Progenitor cell of endocrine pancreas (in vitro differentiated cells): ENCODE results near the gene UST. TPM values are rescaled to one million over a fixed set of nuclear protein-coding genes. Genes with fewer than 3 reads are reported as not detected.
"Not testable (repeated sequence)": the region's sequence is repeated elsewhere in the genome, so short reads cannot be mapped to it uniquely, and the experiment has no call there.

Source experiments
- DNase-seq: peaks from one replicate; pipeline ENCODE4 v3.0.0; 2021; ENCODE audit warnings: low spot score; ENCODE audit not compliant: unreplicated experiment
- H3K27ac Mint-ChIP-seq: 2 replicates; pipeline ENCODE4 v1.8.0; 2021; ENCODE audit warnings: mild to moderate bottlenecking, moderate library complexity, mixed read lengths
- H3K27me3 Mint-ChIP-seq: 2 replicates; pipeline ENCODE4 v1.8.0; 2021; ENCODE audit warnings: mixed read lengths
- H3K36me3 Mint-ChIP-seq: 2 replicates; pipeline ENCODE4 v1.8.0; 2022; ENCODE audit warnings: mixed read lengths; ENCODE audit not compliant: insufficient read depth
- H3K4me1 Mint-ChIP-seq: 2 replicates; pipeline ENCODE4 v1.8.0; 2021; ENCODE audit warnings: low read depth, mixed read lengths
- H3K4me3 Mint-ChIP-seq: 2 replicates; pipeline ENCODE4 v1.8.0; 2021; ENCODE audit warnings: low read depth, mild to moderate bottlenecking, moderate library complexity, mixed read lengths
- H3K9me3 Mint-ChIP-seq: 2 replicates; pipeline ENCODE4 v1.8.0; 2021; ENCODE audit warnings: low read depth, mixed read lengths
- total RNA-seq: library from RNA; stranded (reverse); gene quantifications from 2 replicates; pipeline ENCODE4 v1.2.1, GENCODE V29; 2021
- TF ChIP-seq, protein P1 (sequence below): fragments of 200-600 bp; sonication (generic); IDR thresholded peaks from one replicate; pipeline ENCODE4 v1.5.0; 2021; ENCODE audit warnings: antibody characterized with exemption, mild to moderate bottlenecking; ENCODE audit not compliant: unreplicated experiment

UST gene
- total RNA-seq, 1 donor from 2014 or later: 2.9 TPM

GRCh38 chr6:148874698-148875293, 128.0 kb downstream of the UST start:
- Mint-ChIP-seq H3K4me3 (no peak overlapping the region), H3K9me3 (no peaks in the 10 kb centered on the region), H3K4me1 (peaks cover 6% of the 10 kb centered on the region), H3K36me3 (no peaks in the 10 kb centered on the region), H3K27ac (no peak overlapping the region), H3K27me3 (peaks cover 7% of the 10 kb centered on the region)
- TF ChIP-seq, protein P1, sequence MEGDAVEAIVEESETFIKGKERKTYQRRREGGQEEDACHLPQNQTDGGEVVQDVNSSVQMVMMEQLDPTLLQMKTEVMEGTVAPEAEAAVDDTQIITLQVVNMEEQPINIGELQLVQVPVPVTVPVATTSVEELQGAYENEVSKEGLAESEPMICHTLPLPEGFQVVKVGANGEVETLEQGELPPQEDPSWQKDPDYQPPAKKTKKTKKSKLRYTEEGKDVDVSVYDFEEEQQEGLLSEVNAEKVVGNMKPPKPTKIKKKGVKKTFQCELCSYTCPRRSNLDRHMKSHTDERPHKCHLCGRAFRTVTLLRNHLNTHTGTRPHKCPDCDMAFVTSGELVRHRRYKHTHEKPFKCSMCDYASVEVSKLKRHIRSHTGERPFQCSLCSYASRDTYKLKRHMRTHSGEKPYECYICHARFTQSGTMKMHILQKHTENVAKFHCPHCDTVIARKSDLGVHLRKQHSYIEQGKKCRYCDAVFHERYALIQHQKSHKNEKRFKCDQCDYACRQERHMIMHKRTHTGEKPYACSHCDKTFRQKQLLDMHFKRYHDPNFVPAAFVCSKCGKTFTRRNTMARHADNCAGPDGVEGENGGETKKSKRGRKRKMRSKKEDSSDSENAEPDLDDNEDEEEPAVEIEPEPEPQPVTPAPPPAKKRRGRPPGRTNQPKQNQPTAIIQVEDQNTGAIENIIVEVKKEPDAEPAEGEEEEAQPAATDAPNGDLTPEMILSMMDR: no peak
- no peak for DNase-seq

DNA sequence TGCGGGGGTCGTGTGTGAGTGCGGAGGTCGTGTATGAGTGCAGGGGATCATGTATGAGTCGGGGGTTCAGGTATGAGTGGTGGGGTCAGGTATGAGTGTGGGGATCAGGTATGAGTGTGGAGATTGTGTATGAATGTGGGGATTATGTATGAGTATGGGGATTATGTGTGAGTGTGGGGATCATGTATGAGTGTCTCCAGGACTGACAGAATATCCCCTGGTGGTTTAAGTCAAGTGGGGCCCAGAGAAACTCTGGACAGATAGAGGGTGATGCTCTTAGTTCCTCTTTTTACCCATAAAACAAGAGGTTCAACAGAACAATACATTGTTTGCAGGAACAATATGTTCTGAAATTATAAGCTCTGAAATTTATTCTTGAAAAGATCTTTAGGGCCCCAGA, 131.9 kb downstream of the UST start:
- H3K4me3 Mint-ChIP-seq: no peak overlapping the region
- no peaks in the 10 kb centered on the region for H3K27me3 Mint-ChIP-seq
- H3K27ac Mint-ChIP-seq: no peak overlapping the region
- H3K9me3 Mint-ChIP-seq: no peaks in the 10 kb centered on the region
- TF ChIP-seq, protein P1: no peak
- H3K36me3 Mint-ChIP-seq: no peaks in the 10 kb centered on the region
- H3K4me1 Mint-ChIP-seq: peaks cover 6% of the 10 kb centered on the region
- no peak for DNase-seq

- H3K36me3 Mint-ChIP-seq, H3K27ac Mint-ChIP-seq, H3K4me1 Mint-ChIP-seq, H3K4me3 Mint-ChIP-seq, H3K27me3 Mint-ChIP-seq, H3K9me3 Mint-ChIP-seq, DNase-seq: not testable (repeated sequence)
Observed at GRCh38 chr6:148880742-148881141, 133.9 kb downstream of the UST start.

GRCh38 chr6:148881593-148882311, 134.9 kb downstream of the UST start:
- TF ChIP-seq, protein P1: no peak
- Mint-ChIP-seq H3K9me3 (no peaks in the 10 kb centered on the region), H3K27me3 (no peaks in the 10 kb centered on the region), H3K27ac (no peak overlapping the region), H3K4me1 (no peaks in the 10 kb centered on the region), H3K4me3 (no peak overlapping the region), H3K36me3 (no peaks in the 10 kb centered on the region)
- DNase-seq: no peak

DNA sequence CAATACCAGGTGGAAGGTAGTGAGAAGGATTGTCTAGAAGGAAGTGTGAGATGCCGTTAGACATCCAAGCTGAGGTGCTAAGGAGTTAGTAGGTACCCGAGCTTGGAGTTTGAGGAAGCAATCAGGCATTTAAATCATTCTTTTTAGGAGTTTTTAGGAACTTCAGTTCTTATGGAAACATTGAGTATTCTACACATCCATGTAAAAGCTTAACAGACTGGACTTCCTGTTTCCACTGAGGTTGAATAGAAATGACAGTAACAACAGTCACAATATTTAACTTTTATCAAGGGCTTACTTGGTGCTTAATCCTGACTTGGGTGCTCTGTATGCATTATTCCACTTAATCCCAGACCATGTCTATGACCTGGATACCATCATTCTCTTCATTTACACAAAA, 136.4 kb downstream of the UST start:
- Mint-ChIP-seq H3K27ac (no peak overlapping the region), H3K4me3 (no peak overlapping the region), H3K4me1 (peaks cover 1% of the 10 kb centered on the region), H3K9me3 (no peaks in the 10 kb centered on the region), H3K27me3 (no peaks in the 10 kb centered on the region), H3K36me3 (no peaks in the 10 kb centered on the region)
- DNase-seq: no peak
- TF ChIP-seq, protein P1: no peak

DNA sequence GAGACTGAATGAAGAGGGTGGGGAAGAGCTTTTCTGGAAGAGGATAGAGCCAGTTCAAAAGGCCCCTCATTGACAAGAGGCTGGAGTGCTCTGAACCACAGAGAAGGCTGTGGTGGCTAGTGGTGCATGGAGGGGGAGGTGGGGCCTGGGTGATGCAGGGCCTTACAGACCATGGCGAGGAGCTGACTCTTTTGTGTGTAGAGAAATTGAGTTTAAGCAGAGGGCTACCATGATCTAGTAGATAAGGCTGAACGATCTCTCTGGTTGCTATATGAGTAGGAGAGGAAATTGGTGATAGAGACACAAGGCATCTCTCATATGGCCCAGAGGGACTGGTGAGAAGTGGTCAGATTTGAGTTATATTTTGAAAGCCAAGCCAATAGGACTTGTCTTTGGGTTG, 137.6 kb downstream of the UST start:
- peaks cover 1% of the 10 kb centered on the region for H3K4me1 Mint-ChIP-seq
- H3K4me3 Mint-ChIP-seq: no peak overlapping the region
- no peaks in the 10 kb centered on the region for H3K27me3 Mint-ChIP-seq
- DNase-seq: no peak
- H3K36me3 Mint-ChIP-seq: no peaks in the 10 kb centered on the region
- TF ChIP-seq, protein P1: no peak
- no peak overlapping the region for H3K27ac Mint-ChIP-seq
- no peaks in the 10 kb centered on the region for H3K9me3 Mint-ChIP-seq
